ENCODE data around the gene ANP32B.

- no peak for TF ChIP-seq CTCF (IDR thresholded peaks at IDR 0.05 in 4 of 5, conservative IDR thresholded peaks at IDR 0.05 in 1 of 5)
- TF ChIP-seq POLR2A (IDR thresholded peaks at IDR 0.05), result no peak
Measured at GRCh38 chr9:98049288-98050072, 66.3 kb downstream of the ANP32B start.

Measured in gastrocnemius medialis (tissue), 4 donors.